Heart right ventricle (tissue), 12 donors: ENCODE results near the gene ARMC12. TPM values are rescaled to one million over a fixed set of nuclear protein-coding genes. Genes with fewer than 3 reads are reported as not detected.

Experiments used
- polyA plus RNA-seq, 2 donors: library from polyadenylated mRNA; stranded (reverse); fragments of 200-250 nt; gene quantifications; one replicate each; pipeline ENCODE4 v1.2.3, GENCODE V29; 2013
- total RNA-seq, 10 donors: library from RNA; stranded (reverse); fragmentation: NEBNext Ultra II Directional in 3 of 10; extraction: Animal tissue kit (Norgen Biotek cat#: 25700) in 3 of 10; gene quantifications; one replicate each; pipeline versions ENCODE4 v1.2.1 to v1.2.4, GENCODE V29; 2021 to 2023
- donor health status: ischemic (EF 13 %, LVEDD 7.1; RV severe dilation, severe dysfunction).
- donor health status: healthy with polysubstance abuse.
- donor health status: DM: no; HTN: yes; CAD: no.
- donor health status: DM: no; HTN: no; CAD: no.
- donor health status: ischemic (EF 25% LVEDD 6.9; RV normal size, moderate dysfunction).
- donor health status: ischemic (EF 25% LVEDD 5.7; RV mildly dilated, moderate dysfunction).
- donor health status: healthy.
- donor health status: nonischemic (EF 11% LVEDD 7.7; RV severe dilation, severe dysfunction).
- donor health status: DM: yes; HTN: yes; CAD: no.
- donor health status: PGD.
- donor health status: ischemic (EF 29% LVEDD 5.4; RV normal size, mild dysfunction).
- donor health status: nonischemic (EF 23%, LVEDD 6.1; RV moderate dilation, normal function).

Gene ARMC12
- total and polyA plus RNA-seq, 12 donors: 0.16 to 0.95 (median 0.24) TPM; not detected in 6

Other genes with a start within 250 kb of the ARMC12 start
- 10 to 100 TPM; 27.9 to 54.4 (median 35.5) TPM for gene TEAD3, start 240.0 kb upstream of the ARMC12 start, total RNA-seq
- gene TEAD3, start 240.0 kb upstream of the ARMC12 start, polyA plus RNA-seq: 10 to 100 TPM; 28.3 to 29.1 TPM
- not detected for gene TULP1, start 224.1 kb upstream of the ARMC12 start, total RNA-seq
- under 1 TPM; 0.03 to 0.15 TPM for gene TULP1, start 224.1 kb upstream of the ARMC12 start, polyA plus RNA-seq
- 100 to 1,000 TPM in 3 of 10 donors, 10 to 100 TPM in 7; 20.3 to 151 (median 45.3) TPM for gene FKBP5, start 48.1 kb upstream of the ARMC12 start, total RNA-seq
- gene FKBP5, start 48.1 kb upstream of the ARMC12 start, polyA plus RNA-seq: 100 to 1,000 TPM in 1 of 2 donors, 10 to 100 TPM in 1; 40.5 to 199 TPM
- gene CLPSL2, start 39.6 kb downstream of the ARMC12 start, total RNA-seq: not detected
- not detected for gene CLPSL2, start 39.6 kb downstream of the ARMC12 start, polyA plus RNA-seq
- gene CLPSL1, start 44.0 kb downstream of the ARMC12 start, total RNA-seq: not detected
- gene CLPSL1, start 44.0 kb downstream of the ARMC12 start, polyA plus RNA-seq: not detected
- 1 to 10 TPM in 7 of 10 donors, not detected in 3; 1.9 to 4.2 (median 3.3) TPM for gene CLPS, start 60.3 kb downstream of the ARMC12 start, total RNA-seq
- under 1 TPM in 1 of 2 donors, not detected in 1; 0.81 TPM for gene CLPS, start 60.3 kb downstream of the ARMC12 start, polyA plus RNA-seq
- not detected for gene LHFPL5, start 68.3 kb downstream of the ARMC12 start, total RNA-seq
- gene LHFPL5, start 68.3 kb downstream of the ARMC12 start, polyA plus RNA-seq: not detected
- gene SRPK1, start 184.1 kb downstream of the ARMC12 start, total RNA-seq: 10 to 100 TPM; 13.8 to 25.6 (median 17.8) TPM
- gene SRPK1, start 184.1 kb downstream of the ARMC12 start, polyA plus RNA-seq: 1 to 10 TPM; 6.0 to 6.6 TPM